ENCODE results near the gene CSMD2.

Gene CSMD2

GRCh38 chr1:33970148-33970825 lies 194.7 kb downstream of the CSMD2 start:
- no peak for DNase-seq
- H3K27me3 ChIP-seq (ENCODE audit: insufficient read depth, low read depth, severe bottlenecking): peaks cover 73% of the 10 kb centered on the region
- no peaks in the 10 kb centered on the region for H3K9me3 ChIP-seq (ENCODE audit: severe bottlenecking)
- no peak for TF ChIP-seq CTCF (IDR thresholded peaks at IDR 0.05; ENCODE audit: low read depth, low read length)
- H3K27ac ChIP-seq: no peak overlapping the region
- H3K36me3 ChIP-seq: no peaks in the 10 kb centered on the region
- H3K4me3 ChIP-seq (ENCODE audit: low read depth, low read length): no peak overlapping the region

- no peaks in the 10 kb centered on the region for H3K9me3 ChIP-seq (ENCODE audit: severe bottlenecking)
- no peak overlapping the region for H3K4me3 ChIP-seq (ENCODE audit: low read depth, low read length)
- TF ChIP-seq CTCF (IDR thresholded peaks at IDR 0.05; ENCODE audit: low read depth, low read length): no peak
- H3K36me3 ChIP-seq: no peaks in the 10 kb centered on the region
- H3K27me3 ChIP-seq (ENCODE audit: insufficient read depth, low read depth, severe bottlenecking): peaks cover 48% of the 10 kb centered on the region
- DNase-seq: no peak
- no peak overlapping the region for H3K27ac ChIP-seq
Measured at GRCh38 chr1:33966346-33967141, 198.5 kb downstream of the CSMD2 start.

- TF ChIP-seq CTCF (IDR thresholded peaks at IDR 0.05; ENCODE audit: low read depth, low read length): no peak
- H3K4me3 ChIP-seq (ENCODE audit: low read depth, low read length): no peak overlapping the region
- no peaks in the 10 kb centered on the region for H3K36me3 ChIP-seq
- DNase-seq: no peak
- H3K9me3 ChIP-seq (ENCODE audit: severe bottlenecking): no peaks in the 10 kb centered on the region
- no peak overlapping the region for H3K27ac ChIP-seq
- peaks cover 45% of the 10 kb centered on the region for H3K27me3 ChIP-seq (ENCODE audit: insufficient read depth, low read depth, severe bottlenecking)
Measured at GRCh38 chr1:33965086-33965485, 199.9 kb downstream of the CSMD2 start.

- Histone ChIP-seq H3K4me3 (ENCODE audit: low read depth, low read length) (no peak overlapping the region), H3K27me3 (ENCODE audit: insufficient read depth, low read depth, severe bottlenecking) (peaks cover 42% of the 10 kb centered on the region), H3K36me3 (no peaks in the 10 kb centered on the region), H3K27ac (no peak overlapping the region), H3K9me3 (ENCODE audit: severe bottlenecking) (no peaks in the 10 kb centered on the region)
- no peak for TF ChIP-seq CTCF (IDR thresholded peaks at IDR 0.05; ENCODE audit: low read depth, low read length)
- DNase-seq: no peak
Measured at GRCh38 chr1:33962061-33962460, 203.0 kb downstream of the CSMD2 start.

- Histone ChIP-seq H3K27me3 (ENCODE audit: insufficient read depth, low read depth, severe bottlenecking) (peaks cover 41% of the 10 kb centered on the region), H3K36me3 (no peaks in the 10 kb centered on the region), H3K4me3 (ENCODE audit: low read depth, low read length) (no peak overlapping the region), H3K27ac (no peak overlapping the region), H3K9me3 (ENCODE audit: severe bottlenecking) (no peaks in the 10 kb centered on the region)
- no peak for TF ChIP-seq CTCF (IDR thresholded peaks at IDR 0.05; ENCODE audit: low read depth, low read length)
- DNase-seq: no peak
Measured at GRCh38 chr1:33960188-33960895, 204.7 kb downstream of the CSMD2 start.

All from WERI-Rb-1 (cell line).